HAP-1 (cell line): ENCODE measurements around the gene PLPPR1.
"Not testable (repeated sequence)": the region's sequence is repeated elsewhere in the genome, so short reads cannot be mapped to it uniquely, and the experiment has no call there.

Source experiments
- DNase-seq, 2 experiments: peaks; one replicate each; pipeline ENCODE4 v3.0.0-alpha.2; 2016 to 2020; ENCODE audit warnings: low spot score in 2 of 2
- H3K27me3 ChIP-seq: fragments of 250-450 bp; sonication (Bioruptor Pico); 2 replicates; pipeline ENCODE4 v1.5.1; 2020; ENCODE audit warnings: low read depth, mild to moderate bottlenecking, moderate library complexity
- H3K36me3 ChIP-seq: fragments of 250-450 bp; sonication (Bioruptor Pico); replicated peaks from 2 replicates; pipeline ENCODE4 v1.5.1; 2020; ENCODE audit warnings: mild to moderate bottlenecking
- H3K4me1 ChIP-seq: fragments of 250-450 bp; sonication (Bioruptor Pico); 2 replicates; pipeline ENCODE4 v1.5.1; 2020; ENCODE audit warnings: mild to moderate bottlenecking
- H3K4me3 ChIP-seq: fragments of 250-450 bp; sonication (Bioruptor Pico); 2 replicates; pipeline ENCODE4 v1.5.1; 2020; ENCODE audit warnings: mild to moderate bottlenecking, moderate library complexity
- H3K9me3 ChIP-seq: fragments of 250-450 bp; sonication (Bioruptor Pico); 2 replicates; pipeline ENCODE4 v1.5.1; 2020; ENCODE audit warnings: mild to moderate bottlenecking, moderate library complexity
- in situ Hi-C: fragments of 300-500 bp; cut with MboI; formaldehyde crosslinking; loops from 3 replicates; pipeline ENCODE4 v1.14.3; 2020; ENCODE audit warnings: low sequenced_read_pairs, inconsistent platforms, mixed read lengths

Gene PLPPR1

GRCh38 chr9:101029315-101030085, 973 bp downstream of the PLPPR1 start:
- H3K36me3 ChIP-seq, result no peaks in the 10 kb centered on the region
- H3K9me3 ChIP-seq, result no peaks in the 10 kb centered on the region
- H3K4me3 ChIP-seq, result no peak overlapping the region
- DNase-seq, result no peak
- in situ Hi-C loops, result no loop called here
- peaks cover 27% of the 10 kb centered on the region for H3K27me3 ChIP-seq
- H3K4me1 ChIP-seq, result no peaks in the 10 kb centered on the region

GRCh38 chr9:101030086-101030391, 1.5 kb downstream of the PLPPR1 start:
- Histone ChIP-seq H3K4me3 (no peak overlapping the region), H3K27me3 (peaks cover 24% of the 10 kb centered on the region), H3K4me1 (no peaks in the 10 kb centered on the region), H3K9me3 (no peaks in the 10 kb centered on the region), H3K36me3 (no peaks in the 10 kb centered on the region)
- in situ Hi-C loops, result no loop called here
- DNase-seq, result no peak

GRCh38 chr9:101032426-101032825, 3.9 kb downstream of the PLPPR1 start:
- Histone ChIP-seq H3K4me1 (no peaks in the 10 kb centered on the region), H3K9me3 (no peaks in the 10 kb centered on the region), H3K27me3 (peaks cover 24% of the 10 kb centered on the region), H3K36me3 (no peaks in the 10 kb centered on the region), H3K4me3 (no peak overlapping the region)
- no peak for DNase-seq
- in situ Hi-C loops, result no loop called here

GRCh38 chr9:101034222-101034621, 5.7 kb downstream of the PLPPR1 start:
- in situ Hi-C loops, result no loop called here
- no peak overlapping the region for H3K4me3 ChIP-seq

GRCh38 chr9:101035098-101035497, 6.6 kb downstream of the PLPPR1 start:
- in situ Hi-C loops, result no loop called here
- Histone ChIP-seq H3K27me3 (peaks cover 9% of the 10 kb centered on the region), H3K36me3 (no peaks in the 10 kb centered on the region), H3K4me1 (no peaks in the 10 kb centered on the region), H3K4me3 (no peak overlapping the region), H3K9me3 (no peaks in the 10 kb centered on the region)
- DNase-seq, result no peak

More at GRCh38 chr9:101034222-101034621, 5.7 kb downstream of the PLPPR1 start:
- no peaks in the 10 kb centered on the region for H3K9me3 ChIP-seq
- H3K27me3 ChIP-seq, result peaks cover 18% of the 10 kb centered on the region
- no peaks in the 10 kb centered on the region for H3K4me1 ChIP-seq
- no peak for DNase-seq
- no peaks in the 10 kb centered on the region for H3K36me3 ChIP-seq

- Histone ChIP-seq H3K27me3 (peaks cover 2% of the 10 kb centered on the region; the same call in 1 of the 2 replicates), H3K36me3 (no peaks in the 10 kb centered on the region), H3K4me3 (no peak overlapping the region), H3K4me1 (no peaks in the 10 kb centered on the region), H3K9me3 (no peaks in the 10 kb centered on the region)
- in situ Hi-C loops, result no loop called here
- DNase-seq, result no peak
Observed at GRCh38 chr9:101037430-101037829, 8.9 kb downstream of the PLPPR1 start.

- Histone ChIP-seq H3K9me3 (no peaks in the 10 kb centered on the region), H3K36me3 (no peaks in the 10 kb centered on the region), H3K4me3 (no peak overlapping the region), H3K27me3 (no peaks in the 10 kb centered on the region), H3K4me1 (no peaks in the 10 kb centered on the region)
- in situ Hi-C loops, result no loop called here
- no peak for DNase-seq
Observed at GRCh38 chr9:101038488-101038887, 10.0 kb downstream of the PLPPR1 start.

GRCh38 chr9:101039581-101039980, 11.1 kb downstream of the PLPPR1 start:
- H3K4me1 ChIP-seq, H3K36me3 ChIP-seq, H3K9me3 ChIP-seq, in situ Hi-C loops, H3K27me3 ChIP-seq, DNase-seq, H3K4me3 ChIP-seq: not testable (repeated sequence)

- no peak for DNase-seq
- no peak overlapping the region for H3K4me3 ChIP-seq
- in situ Hi-C loops, result no loop called here
- no peaks in the 10 kb centered on the region for H3K27me3 ChIP-seq
- H3K4me1 ChIP-seq, result no peaks in the 10 kb centered on the region
- no peaks in the 10 kb centered on the region for H3K36me3 ChIP-seq
- H3K9me3 ChIP-seq, result no peaks in the 10 kb centered on the region
Observed at GRCh38 chr9:101047848-101048397, 19.4 kb downstream of the PLPPR1 start.

GRCh38 chr9:101050650-101051049, 22.1 kb downstream of the PLPPR1 start:
- Histone ChIP-seq H3K27me3 (no peaks in the 10 kb centered on the region), H3K36me3 (no peaks in the 10 kb centered on the region), H3K4me1 (no peaks in the 10 kb centered on the region), H3K4me3 (no peak overlapping the region), H3K9me3 (no peaks in the 10 kb centered on the region)
- in situ Hi-C loops, result no loop called here
- DNase-seq, result no peak

- Histone ChIP-seq H3K36me3 (no peaks in the 10 kb centered on the region), H3K4me3 (no peak overlapping the region), H3K4me1 (no peaks in the 10 kb centered on the region), H3K9me3 (no peaks in the 10 kb centered on the region), H3K27me3 (no peaks in the 10 kb centered on the region)
- in situ Hi-C loops, result no loop called here
- no peak for DNase-seq
Observed at GRCh38 chr9:101054657-101055056, 26.1 kb downstream of the PLPPR1 start.

- H3K9me3 ChIP-seq, result no peaks in the 10 kb centered on the region
- H3K36me3 ChIP-seq, result no peaks in the 10 kb centered on the region
- in situ Hi-C loops, result no loop called here
- no peaks in the 10 kb centered on the region for H3K4me1 ChIP-seq
- DNase-seq, result no peak
- no peak overlapping the region for H3K4me3 ChIP-seq
- H3K27me3 ChIP-seq, result no peaks in the 10 kb centered on the region
Observed at GRCh38 chr9:101055516-101055915, 27.0 kb downstream of the PLPPR1 start.

- Histone ChIP-seq H3K9me3 (no peaks in the 10 kb centered on the region), H3K4me1 (no peaks in the 10 kb centered on the region), H3K27me3 (no peaks in the 10 kb centered on the region), H3K36me3 (no peaks in the 10 kb centered on the region), H3K4me3 (no peak overlapping the region)
- in situ Hi-C loops, result no loop called here
- DNase-seq, result no peak
Observed at GRCh38 chr9:101062686-101063085, 34.2 kb downstream of the PLPPR1 start.

- Histone ChIP-seq H3K27me3 (no peaks in the 10 kb centered on the region), H3K9me3 (no peaks in the 10 kb centered on the region), H3K36me3 (no peaks in the 10 kb centered on the region), H3K4me1 (no peaks in the 10 kb centered on the region), H3K4me3 (no peak overlapping the region)
- no peak for DNase-seq
- in situ Hi-C loops, result no loop called here
Observed at GRCh38 chr9:101063192-101063591, 34.7 kb downstream of the PLPPR1 start.

- H3K9me3 ChIP-seq, result no peaks in the 10 kb centered on the region
- in situ Hi-C loops, result no loop called here
- no peak for DNase-seq
- no peaks in the 10 kb centered on the region for H3K4me1 ChIP-seq
- H3K27me3 ChIP-seq, result no peaks in the 10 kb centered on the region
- no peak overlapping the region for H3K4me3 ChIP-seq
- no peaks in the 10 kb centered on the region for H3K36me3 ChIP-seq
Observed at GRCh38 chr9:101064206-101064605, 35.7 kb downstream of the PLPPR1 start.
